GM18511 (cell line): ENCODE data around the gene FBXO44.

Source experiments
- ATAC-seq: cut with Tn5 transposase; IDR thresholded peaks from one replicate; pipeline ENCODE4 v1.9.1; 2021; ENCODE audit warnings: mild to moderate bottlenecking, moderate library complexity; ENCODE audit not compliant: unreplicated experiment

FBXO44 gene

DNA sequence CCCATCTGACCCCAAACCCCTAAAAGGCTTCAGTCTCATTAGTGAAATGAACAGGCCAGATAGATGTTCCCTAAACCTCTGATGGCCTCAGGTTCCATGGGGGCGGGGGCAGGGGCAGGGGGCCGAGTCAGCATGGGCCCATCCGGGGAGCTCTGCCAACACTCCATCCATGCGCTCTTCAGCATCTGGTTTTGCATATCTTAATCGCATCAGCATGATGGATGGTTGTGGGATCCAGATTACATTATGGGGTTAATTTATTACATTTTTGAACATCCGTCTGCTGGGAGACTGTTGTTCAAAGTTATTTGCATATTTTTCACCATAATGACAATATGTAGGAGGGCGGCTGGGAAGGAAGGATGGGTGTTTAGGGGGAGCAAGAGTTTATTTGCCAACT is 29.4 kb downstream of the FBXO44 start:
- no peak for ATAC-seq

DNA sequence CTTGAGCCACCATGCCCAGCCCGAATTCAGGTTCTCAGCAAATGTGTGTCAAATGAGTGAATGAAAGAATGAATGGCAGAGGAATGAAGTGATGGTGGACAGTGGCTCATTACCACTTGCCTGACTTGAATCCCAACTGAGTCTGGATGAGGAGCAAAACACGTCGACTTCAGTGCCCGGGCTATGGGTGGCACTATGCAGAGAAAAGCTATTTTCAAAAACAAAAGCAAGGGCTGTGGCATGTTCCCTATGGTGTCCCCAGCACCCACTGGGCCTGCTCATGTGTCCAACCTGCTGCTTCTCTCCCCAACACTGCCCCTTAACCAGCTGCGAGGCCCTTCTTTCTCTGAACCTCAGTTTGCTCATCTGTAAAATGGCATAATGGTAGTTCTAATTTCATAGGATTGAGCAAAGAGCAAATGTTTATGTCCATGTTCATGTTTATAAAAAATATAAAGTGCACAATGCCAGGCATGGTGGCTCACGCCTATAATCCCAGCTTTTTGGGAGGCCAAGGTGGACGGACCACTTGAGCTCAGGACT is 30.6 kb downstream of the FBXO44 start:
- no peak for ATAC-seq

DNA sequence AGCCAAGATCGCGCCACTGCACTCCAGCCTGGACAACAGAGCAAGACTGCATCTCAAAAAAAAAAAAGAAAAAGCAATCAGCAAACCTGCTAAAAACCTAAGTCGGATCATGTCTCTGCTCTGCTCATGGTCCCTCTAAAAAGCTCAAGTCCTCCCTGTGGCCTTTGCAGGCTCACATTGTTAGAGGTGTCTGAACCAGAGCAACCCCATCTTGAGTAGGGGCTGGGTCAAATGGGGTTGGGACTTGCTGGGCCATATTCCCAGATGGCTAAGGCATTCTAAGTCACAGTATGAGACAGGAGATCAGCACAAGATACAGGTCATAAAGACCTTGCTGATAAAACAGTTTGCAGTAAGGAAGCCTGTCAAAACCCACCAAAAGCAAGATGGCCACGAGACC is 33.8 kb downstream of the FBXO44 start:
- ATAC-seq = no peak

DNA sequence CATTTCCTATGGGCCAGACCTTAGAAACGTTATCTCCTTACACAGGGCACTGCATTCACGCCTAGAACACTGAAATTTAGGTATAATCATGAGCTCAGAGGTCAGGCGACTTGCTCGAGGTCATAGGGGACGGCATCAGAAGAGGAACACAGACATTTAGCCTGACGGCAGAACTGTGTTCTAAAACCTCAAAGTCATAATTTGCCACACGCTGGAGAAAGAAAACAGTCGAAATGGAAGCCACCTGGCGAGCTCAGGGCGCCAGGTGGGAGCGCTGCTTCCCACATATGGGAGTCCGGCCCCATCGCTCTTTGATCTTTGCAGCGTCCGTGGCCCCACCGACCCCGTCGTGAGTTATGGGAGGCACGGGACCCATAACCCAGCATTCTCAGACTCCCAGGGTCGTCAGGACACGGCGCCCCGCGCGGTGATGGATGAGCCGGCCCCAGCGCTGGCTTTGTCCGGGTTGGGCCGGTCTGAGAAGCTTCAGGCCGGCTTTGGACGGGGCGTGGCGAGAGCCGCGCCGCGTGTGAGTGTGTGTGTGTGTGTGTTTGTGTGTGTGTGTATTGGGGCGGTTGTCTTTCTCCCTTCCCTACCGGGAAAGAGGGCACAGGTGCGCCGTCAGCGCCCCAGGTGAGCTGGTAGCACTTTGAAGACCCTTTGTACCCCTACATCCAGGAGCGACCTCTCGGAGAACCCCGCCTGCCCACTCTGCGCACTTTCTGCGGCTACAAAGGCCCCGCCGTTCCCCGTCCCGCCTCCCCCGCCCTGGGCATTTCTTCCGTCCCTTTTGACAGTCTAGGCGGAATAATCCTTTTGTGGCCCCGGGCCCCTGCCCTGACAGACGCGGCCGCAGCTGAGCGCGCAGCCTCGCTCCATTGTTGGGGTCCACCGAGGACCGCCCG is 36.0 kb downstream of the FBXO44 start:
- no peak for ATAC-seq

DNA sequence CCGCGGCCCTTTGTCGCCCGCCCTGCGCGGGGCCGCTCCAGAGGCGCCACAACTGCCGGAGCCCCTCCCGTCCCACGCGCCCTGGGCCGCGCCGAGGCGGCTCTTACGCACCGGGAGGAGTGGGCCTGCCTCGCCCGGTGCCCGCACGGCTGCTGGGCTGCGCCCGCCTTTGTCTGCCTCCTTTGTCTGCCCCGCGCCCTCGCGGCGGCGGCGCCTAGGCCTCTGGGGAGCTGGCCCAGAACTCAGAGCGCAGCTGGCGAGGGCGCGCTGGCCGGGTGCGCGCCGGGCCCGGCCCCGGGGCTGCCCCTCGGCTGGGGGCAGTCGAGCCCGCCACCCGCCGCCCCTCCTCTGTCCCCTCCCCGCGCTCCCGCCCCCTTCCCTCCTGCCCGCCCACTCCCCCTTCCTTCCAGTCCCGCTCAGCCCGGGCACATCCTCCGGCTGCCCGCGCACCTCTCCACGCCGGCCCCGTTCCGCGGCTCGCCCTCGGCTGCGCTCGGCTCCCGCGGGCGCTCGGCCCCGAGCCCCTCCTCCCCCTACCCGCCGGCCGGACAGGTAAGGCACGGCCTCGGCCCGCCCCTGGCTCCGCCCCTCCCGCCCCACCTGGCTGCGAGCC is 36.7 kb downstream of the FBXO44 start, which contains the start of gene DRAXIN:
TSS of gene DRAXIN (plus strand) at position 409 of the 613 bp plus-strand sequence. CDS start 14,549 bp downstream, outside the sequence.
- ATAC-seq = no peak

DNA sequence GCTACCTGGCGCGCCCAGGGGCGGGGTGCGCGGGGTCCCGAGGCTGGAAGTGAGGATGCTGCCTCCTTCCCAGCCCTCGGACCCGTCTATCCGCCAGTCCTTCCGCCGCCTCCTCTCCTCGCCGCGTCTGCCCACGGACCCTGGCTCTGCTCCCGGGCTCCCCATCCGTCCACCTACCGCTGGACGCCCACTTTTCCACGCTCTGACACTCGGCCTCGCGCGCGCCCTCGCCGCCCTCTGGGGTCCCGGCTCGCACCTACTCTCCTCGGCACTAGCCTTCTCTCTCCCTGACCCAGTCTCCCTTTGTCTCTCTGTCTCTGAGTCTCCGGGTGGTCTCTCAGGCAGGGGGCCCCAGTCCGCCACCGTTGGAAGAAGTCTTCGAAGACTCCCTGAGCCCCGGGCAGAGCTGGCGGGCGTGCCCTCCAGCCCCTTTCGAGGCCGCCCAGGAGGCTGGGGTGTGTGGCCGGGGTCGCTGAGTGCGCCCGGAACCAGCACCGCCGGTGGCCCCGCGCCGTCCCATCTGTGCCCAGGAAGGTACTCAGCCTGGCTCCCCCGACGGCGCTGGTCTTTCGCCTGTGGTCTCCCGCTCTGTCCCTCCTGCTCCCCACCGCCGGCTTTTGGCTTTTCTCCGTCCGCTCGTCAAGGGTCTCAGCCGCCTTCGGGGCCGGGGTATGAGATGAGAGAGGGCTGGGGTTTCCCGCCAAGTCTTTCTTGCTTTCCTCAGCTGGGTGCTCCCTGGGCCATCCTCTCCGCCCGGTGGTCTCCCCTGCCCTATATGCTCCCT is 37.4 kb downstream of the FBXO44 start:
- no peak for ATAC-seq

DNA sequence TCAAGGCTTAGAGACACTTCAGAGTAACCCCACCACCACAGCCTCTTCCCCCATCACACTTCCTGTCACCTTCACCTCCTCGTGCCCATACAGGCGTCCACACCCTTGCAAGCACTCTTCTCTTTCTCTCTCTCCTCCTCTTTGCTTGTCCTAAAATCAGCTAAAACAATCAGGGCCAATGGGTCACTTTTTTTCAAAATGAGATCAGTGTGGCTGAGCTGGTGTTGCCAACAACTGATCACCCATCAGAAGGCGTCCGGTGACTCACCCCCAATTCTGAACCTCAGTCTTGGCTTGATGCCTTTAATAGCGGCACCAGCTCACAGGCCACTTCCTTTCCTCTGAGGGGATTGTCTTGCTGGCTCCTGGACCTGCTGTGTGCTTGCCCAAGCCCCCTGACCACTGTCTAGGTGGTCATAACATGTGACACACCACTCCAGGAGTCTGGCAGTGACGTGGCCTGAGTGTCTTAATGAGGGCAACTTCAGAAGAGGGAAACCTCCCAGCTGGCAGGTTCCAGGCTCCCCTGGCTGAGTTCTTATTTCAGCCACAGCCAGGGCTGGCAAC is 38.4 kb downstream of the FBXO44 start:
- ATAC-seq = no peak

DNA sequence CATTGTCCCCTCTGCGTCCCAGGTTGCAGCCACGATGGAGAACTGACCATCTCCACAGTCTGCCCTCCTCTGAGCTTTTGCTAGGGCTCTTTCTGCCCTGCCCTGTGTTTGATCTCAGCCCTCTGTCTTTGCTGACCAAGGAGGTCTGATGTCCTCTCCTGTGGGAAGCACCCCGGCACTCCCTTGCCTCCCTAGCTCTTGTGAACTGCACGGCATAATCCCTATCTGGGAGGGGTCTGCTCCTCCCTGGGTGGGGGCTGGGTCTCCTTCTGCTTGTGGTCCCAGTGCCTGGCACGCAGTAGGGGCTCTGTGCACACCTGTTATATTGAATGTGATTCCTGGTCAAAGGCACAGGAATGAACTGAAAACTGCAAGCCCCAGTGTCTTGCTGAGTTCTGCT is 39.2 kb downstream of the FBXO44 start:
- ATAC-seq = no peak

DNA sequence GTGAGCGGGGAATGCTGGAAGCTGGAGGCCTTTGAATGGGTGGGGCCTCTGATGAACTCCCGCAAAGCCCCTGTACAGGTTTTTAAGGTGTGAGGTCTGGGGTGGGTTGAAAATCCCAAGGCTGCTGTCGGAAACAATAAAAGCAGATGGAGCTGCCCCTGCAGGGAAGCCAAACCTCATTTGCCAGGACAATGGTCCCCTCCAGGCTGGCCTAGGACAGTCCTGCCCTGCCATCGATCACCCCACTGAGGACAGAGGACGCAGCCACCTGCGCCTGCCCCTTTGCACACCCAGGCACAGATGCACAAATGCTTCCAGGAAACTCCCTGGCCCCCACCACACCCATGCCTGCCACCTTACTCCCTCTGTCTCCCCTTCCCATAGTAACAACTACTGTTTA is 41.2 kb downstream of the FBXO44 start:
- ATAC-seq = no peak

DNA sequence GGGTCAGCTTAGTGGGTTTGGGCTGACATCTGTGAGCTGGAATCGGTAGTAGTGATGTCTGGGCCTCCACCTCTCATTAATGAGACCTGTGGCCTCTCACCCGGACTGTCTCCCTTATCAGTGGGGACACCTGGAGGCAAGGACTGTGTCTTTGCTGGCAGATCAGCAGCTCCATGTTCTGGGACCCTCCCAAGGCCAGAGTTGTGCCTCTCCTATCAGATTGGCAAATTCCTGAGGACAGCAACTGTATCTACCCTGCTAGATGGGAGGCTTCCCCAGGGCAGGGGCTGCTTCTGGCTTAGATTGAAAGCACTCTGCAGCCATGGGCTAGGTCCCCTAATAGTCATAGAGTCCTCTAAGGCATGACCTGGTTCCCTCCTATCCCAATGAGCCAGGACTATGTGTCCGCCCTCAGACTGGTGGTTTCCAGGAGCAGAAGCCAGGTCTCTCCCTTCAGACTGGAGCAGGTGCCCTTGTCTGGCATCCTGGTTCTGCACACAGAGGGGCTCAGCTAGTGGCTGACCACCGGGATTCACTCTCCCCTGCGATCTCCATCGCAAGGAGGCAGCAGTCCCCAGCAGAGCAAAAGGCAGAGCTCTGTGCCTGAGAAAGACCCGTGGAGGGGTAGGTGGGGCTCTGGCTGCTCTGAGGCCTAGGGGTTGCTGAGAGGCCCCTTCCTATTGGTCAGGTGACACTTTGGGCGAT is 42.7 kb downstream of the FBXO44 start:
- no peak for ATAC-seq

DNA sequence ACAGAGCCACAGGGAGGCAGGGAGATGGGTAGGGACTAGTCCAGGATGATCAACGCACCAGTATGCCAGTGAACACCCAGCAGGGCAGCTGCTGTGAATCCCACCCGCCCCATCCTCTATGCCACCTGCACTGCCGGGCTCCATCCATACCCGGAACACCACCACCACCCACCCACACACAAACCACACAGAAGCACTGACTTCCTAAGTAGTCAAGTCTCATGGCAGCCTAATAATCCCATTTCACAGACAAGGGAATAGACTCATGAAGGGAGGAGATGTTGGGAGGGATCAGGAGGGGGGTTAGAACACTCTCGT is 43.2 kb downstream of the FBXO44 start:
- ATAC-seq = no peak

DNA sequence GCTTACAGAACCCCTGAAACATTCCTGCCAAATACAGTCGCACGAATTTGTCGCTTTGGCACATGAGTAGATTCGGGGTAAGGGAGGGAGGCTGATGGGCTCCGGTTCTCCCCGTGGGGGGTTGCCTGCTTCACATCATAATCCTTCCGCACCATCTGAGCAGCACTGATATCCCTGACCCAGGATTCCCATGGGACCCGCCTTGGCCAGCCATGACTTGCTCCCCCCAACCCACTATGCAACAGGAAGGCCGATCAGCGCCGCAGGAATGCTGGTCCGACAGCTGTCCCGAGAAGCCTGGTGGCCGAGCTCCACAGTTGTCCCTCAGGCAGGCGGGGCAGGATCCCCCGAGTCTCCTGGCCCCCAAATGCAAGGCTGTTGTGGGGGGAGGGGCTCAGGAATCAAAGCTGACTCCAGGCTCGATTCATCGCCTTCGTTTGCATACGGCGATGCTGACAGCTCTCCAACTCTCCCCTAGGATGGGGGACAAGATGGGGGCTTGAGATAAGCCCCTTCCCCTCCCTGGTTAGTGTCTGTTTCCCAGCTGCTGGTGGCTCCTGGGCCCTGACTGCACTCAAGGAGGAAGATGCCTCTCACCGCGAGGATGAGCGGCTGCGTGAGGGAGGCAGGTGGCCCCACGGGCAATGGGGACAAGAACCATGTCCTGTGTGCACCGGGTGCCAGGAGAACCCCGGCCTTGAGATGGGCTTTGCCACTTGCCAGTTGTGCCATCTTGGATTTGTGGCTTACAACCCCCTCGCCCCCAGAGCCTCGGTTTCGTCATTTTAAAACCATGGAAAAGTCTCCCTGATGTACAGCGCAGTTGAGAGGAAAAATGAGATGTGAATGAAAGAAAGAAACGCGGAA is 46.2 kb downstream of the FBXO44 start:
- no peak for ATAC-seq

DNA sequence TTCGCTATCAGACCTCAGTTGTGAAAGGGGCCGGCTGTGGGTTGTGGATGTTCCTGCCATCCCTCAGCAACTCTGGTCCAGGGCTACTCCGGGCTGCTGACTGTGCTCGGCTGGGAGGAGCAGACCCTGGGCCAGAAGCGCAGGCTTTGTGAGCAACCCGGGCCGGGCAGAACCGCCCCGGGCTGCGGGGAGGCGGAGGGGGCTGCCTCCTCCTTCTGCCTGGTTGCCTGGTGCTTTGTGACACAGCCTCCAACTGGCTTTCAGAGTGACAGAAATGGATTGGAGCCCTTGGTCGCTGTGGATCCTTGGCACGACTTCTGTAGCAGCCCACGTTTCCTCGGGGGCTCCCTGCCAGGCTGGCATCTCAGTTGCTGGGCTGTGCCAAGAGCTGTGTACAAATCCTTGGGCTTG is 46.9 kb downstream of the FBXO44 start:
- no peak for ATAC-seq

DNA sequence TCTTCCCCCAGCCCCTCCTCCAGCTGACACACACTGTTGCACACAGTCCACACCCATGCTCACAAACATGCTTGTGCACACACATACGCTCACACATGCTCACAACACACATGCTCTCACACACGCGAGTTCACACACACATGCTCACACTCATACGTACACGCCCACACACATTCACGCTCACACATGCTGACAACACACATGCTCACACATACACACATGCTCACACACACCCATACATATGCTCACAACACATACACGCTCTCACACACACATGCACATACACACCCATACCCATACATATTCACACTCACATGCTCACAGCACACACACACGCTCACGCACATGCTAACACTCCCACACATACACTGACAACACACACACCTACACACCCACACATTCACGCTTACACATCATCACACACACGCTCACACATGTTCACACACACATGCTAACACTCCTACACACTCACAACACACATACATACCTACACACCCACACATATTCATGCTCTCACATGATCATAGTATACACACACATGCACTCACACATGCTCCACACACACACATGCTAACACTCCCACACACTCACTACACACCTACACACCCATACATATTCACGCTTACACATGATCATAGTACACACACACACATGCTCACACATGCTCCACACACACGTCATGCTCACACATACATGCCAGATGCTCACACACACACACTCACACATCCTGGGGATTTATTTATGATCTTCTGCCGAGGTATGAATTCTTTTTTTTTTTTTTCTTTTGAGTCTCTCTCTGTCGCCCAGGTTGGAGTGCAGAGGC is 47.5 kb downstream of the FBXO44 start:
- no peak for ATAC-seq

DNA sequence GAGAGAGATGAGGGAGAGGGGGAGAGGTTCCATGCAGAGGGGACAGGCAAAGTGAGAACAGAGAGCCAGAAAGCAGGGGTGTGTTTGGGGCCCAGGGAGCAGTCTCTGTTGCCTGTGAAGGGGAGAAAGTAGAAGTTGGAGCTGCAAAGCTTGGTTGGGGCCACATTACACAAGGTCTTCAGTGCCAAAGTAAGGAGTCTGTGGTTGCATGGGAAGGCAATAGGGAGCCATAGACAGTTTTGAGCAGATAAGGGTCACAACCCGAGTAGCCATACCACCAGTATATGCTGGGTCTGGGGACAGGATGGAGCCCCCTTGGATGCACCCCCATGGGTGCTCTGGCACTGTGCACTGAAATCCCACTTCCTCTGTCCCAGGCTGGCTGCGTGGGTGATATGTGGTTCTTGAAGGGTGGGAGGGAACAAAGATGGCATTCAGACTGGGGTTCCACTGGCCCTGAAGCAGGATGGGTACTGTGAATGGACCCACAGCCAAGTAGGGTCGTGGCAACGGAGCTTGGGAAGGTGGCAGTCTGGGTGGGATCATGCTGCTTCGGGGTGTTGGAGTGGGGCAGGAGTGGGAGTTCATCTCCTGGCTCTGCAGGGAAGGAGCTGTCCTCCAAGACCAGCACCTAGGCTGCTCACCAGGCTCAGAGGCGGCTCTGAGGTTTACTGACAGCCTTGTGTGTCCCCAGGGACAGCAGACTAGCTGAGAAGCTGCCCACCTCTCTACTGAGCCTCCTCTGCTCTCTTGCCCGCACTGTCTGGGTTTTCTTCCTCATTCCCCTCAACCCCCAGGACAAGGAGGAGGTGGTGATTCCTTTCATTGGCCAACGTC is 48.9 kb downstream of the FBXO44 start:
- ATAC-seq = no peak

DNA sequence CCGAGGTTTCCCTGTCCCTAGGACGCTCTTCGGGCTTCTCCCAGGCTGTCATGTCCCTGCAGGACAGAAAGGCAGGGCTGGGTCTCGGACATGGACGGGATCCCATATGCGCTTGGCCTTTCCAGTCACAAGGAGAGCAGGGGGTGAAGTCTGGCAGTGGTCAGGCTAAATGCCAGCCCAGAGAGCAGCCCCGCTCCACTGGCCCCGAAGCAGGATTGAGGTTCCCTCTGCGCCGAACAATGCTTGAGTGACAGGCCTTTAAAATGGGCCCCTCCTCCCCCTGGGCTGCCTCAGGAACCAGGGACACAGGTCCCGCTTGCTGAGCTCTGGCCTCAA is 49.5 kb downstream of the FBXO44 start:
- no peak for ATAC-seq

DNA sequence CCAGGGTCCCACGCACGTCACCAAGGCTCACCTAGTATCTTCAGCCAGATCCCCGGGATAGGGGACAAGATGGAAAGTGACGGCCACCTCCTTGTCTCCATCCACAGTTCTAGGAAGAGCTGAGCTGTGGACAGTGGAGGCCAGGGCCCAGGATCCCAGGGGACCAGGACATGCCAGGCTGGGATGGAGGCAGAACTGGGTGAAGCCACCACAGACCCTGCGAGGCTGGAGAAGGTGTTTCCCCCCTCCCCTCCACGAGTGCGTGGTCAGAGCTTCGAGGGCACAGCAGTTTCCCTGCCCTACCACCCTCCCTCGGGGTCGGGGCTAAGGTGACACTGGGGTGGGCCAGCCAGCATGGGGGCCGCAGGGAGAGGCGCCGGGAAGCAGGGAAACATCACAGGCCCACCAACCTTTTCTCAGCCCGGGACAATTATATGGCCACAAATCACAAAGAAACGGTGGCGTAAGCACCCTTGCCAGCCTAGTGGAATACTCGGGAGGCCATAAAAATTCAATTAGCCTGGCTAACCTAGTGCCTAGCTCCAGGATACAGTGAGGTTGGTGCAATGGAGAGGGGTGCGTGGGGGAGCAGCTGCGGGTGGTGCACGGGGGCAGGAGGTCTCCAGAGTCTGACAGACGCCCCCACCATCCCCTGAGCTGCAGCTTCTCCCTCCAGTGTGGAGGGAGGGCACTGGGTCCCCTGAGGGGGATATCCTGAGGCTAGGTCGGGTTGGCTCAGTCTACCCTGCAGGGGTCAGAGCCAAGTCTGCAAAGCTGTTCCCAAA is 50.2 kb downstream of the FBXO44 start:
- no peak for ATAC-seq
